Prostate gland (tissue), 2 donors: ENCODE measurements around the gene AP5B1. TPM values are rescaled to one million over a fixed set of nuclear protein-coding genes. Genes with fewer than 3 reads are reported as not detected.

Experiments
- DNase-seq: peaks from one replicate; pipeline ENCODE4 v3.0.0-alpha.2; 2019; ENCODE audit warnings: low spot score
- H3K27ac ChIP-seq, 2 donors: fragments of 200-600 bp; sonication (generic); 2 replicates each; pipeline ENCODE4 v1.5.1; 2017 to 2019
- H3K27me3 ChIP-seq: fragments of 200-600 bp; sonication (generic); replicated peaks from 2 replicates; pipeline ENCODE4 v1.5.1; 2019; ENCODE audit not compliant: insufficient read depth
- H3K36me3 ChIP-seq, 2 donors: fragments of 200-600 bp; sonication (generic); 1 replicate in 1 of 2; 2 replicates in 1 of 2; pipeline versions ENCODE4 v1.5.1 to v1.8.1; 2017 to 2019
- H3K4me1 ChIP-seq: fragments of 200-600 bp; sonication (generic); replicated peaks from 2 replicates; pipeline ENCODE4 v1.5.1; 2019
- H3K4me3 ChIP-seq, 2 donors: fragments of 200-600 bp; sonication (generic); 2 replicates each; pipeline ENCODE4 v1.5.1; 2017 to 2019
- H3K9me3 ChIP-seq: fragments of 200-600 bp; sonication (generic); 2 replicates; pipeline ENCODE4 v1.5.1; 2017
- POLR2A ChIP-seq: fragments of 450-650 bp; IDR thresholded peaks from one replicate; pipeline ENCODE4 v1.6.1; 2016; ENCODE audit warnings: antibody characterized with exemption, mild to moderate bottlenecking
- POLR2AphosphoS5 ChIP-seq: sonication (generic); formaldehyde crosslinking; IDR thresholded peaks from one replicate; pipeline ENCODE4 v1.6.1; 2017; ENCODE audit warnings: antibody characterized with exemption
- WGBS: methylation state at CpG from one replicate; pipeline ENCODE4 v1.1.5; 2018; 5-methylcytosine and 5-hydroxymethylcytosine counted together
- intact Hi-C: fragments of 100-400 bp; cut with DNase I; formaldehyde crosslinking; loops from one replicate; pipeline ENCODE4 v1.14.2; 2022
- total RNA-seq, 2 donors: library from RNA; depleted of rRNA; stranded (reverse); fragments of >200 nt; gene quantifications; one replicate each; pipeline ENCODE4 v1.1.0, GENCODE V29; 2016
- TF ChIP-seq, protein P1 (sequence below), 4 experiments: fragments of 200-600 bp in 2 of 4; fragments of 450-650 bp in 2 of 4; sonication (generic) in 2 of 4; IDR thresholded peaks; 1 replicate in 3 of 4; 2 replicates in 1 of 4; pipeline ENCODE4 v1.5.1; 2016 to 2019; ENCODE audit warnings: antibody characterized with exemption in 4 of 4, mild to moderate bottlenecking in 2 of 4, moderate library complexity in 2 of 4

AP5B1 gene
- total RNA-seq, 2 donors from 2014 or later = 15.4 to 18.8 TPM

DNA sequence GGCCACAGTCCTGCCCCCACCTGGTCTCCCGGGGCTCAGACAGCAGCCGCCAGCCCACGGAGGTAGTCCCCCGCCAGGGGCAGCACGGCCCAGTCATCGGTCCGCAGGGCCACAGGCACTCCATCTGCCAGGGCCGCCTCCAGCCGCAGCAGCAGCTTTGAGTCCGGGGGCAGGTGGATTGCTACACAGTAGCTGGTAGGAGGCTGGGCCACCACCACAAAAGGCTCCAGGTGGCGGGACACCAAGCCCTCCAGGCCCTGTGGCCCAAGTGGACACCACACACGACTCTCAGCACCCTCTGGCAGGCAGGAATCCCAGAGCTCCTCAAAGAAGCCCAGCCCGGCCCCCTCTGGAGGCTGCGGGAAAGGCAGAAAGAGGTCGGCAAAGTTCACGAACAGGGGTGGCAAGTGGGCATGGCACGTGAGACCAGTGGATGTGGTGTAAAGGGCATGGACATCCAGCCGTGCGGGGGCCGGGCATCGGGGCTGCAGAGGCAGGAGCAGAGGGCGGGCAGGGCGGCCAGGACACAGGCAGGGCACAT lies 2.9 kb downstream of the AP5B1 start:
- intact Hi-C loops = loop anchor here (10.0 kb wide), 1 partner anchor 153 kb away; no protein-coding TSS in a partner anchor
- Histone ChIP-seq H3K36me3 (peaks cover 0 to 7% of the 10 kb centered on the region in 2 donors), H3K4me1 (peaks cover 13% of the 10 kb centered on the region), H3K9me3 (no peaks in the 10 kb centered on the region), H3K27me3 (no peaks in the 10 kb centered on the region), H3K4me3 (no peak overlapping the region), H3K27ac (no peak overlapping the region)
- DNase-seq = no peak
- WGBS = 87% methylated on average over 23 of the region's 23 CpGs
- TF ChIP-seq POLR2AphosphoS5 = no peak
- TF ChIP-seq POLR2A = no peak
- TF ChIP-seq, protein P1, sequence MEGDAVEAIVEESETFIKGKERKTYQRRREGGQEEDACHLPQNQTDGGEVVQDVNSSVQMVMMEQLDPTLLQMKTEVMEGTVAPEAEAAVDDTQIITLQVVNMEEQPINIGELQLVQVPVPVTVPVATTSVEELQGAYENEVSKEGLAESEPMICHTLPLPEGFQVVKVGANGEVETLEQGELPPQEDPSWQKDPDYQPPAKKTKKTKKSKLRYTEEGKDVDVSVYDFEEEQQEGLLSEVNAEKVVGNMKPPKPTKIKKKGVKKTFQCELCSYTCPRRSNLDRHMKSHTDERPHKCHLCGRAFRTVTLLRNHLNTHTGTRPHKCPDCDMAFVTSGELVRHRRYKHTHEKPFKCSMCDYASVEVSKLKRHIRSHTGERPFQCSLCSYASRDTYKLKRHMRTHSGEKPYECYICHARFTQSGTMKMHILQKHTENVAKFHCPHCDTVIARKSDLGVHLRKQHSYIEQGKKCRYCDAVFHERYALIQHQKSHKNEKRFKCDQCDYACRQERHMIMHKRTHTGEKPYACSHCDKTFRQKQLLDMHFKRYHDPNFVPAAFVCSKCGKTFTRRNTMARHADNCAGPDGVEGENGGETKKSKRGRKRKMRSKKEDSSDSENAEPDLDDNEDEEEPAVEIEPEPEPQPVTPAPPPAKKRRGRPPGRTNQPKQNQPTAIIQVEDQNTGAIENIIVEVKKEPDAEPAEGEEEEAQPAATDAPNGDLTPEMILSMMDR (IDR thresholded peaks at IDR 0.05) = no peak

DNA sequence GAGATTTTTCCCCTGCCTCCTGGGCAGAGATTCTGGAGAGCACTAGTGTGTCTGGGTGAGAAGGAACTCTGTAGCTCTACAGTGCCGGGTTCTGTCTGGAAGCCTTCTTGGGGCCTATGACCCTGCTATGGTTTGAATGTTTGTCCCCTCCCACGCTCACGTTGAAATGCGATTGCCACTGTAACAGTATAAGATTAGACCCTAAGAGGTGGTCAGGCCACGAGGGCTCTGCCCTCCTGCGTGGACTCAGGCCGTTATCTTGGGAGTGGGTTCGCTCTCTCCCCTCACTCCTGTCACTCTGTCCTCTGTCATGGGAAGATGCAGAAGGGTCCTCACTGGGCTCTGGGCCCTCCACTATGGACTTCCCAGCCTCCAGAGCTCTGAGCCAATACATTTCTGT lies 3.5 kb downstream of the AP5B1 start:
- no peaks in the 10 kb centered on the region for H3K27me3 ChIP-seq
- no peak overlapping the region for H3K4me3 ChIP-seq
- no peak overlapping the region for H3K27ac ChIP-seq
- no peak for DNase-seq
- no peaks in the 10 kb centered on the region for H3K9me3 ChIP-seq
- H3K36me3 ChIP-seq = peaks cover 0 to 7% of the 10 kb centered on the region in 2 donors
- H3K4me1 ChIP-seq = peaks cover 13% of the 10 kb centered on the region
- WGBS = 78% methylated on average over 8 of the region's 8 CpGs
- TF ChIP-seq POLR2A (no peak), POLR2AphosphoS5 (no peak)
- TF ChIP-seq, protein P1 (IDR thresholded peaks at IDR 0.05) = no peak
- intact Hi-C loops = loop anchor here (10.0 kb wide), 1 partner anchor 152 kb away; no protein-coding TSS in a partner anchor

DNA sequence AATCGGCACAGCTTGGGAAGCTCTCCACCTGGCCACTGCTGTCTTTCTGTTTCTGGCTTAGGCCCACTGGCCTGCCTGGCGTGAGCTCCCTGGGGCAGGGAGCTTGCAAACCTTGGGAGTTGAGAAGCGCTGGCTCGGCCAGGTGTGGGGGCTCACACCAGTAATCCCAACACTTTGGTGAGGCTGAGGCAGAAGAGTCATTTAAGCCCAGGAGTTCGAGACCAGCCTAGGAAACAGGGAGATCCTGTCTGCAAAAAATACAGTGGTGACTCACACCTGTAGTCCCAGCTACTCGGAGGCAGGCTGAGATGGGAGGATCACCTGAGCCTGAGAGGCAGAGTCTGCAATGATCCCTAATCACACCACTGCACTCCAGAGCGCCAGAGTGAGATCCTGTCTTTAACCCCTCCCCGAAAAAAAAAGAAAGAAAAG lies 4.0 kb downstream of the AP5B1 start:
- TF ChIP-seq POLR2AphosphoS5 (no peak), POLR2A (no peak)
- TF ChIP-seq, protein P1 (IDR thresholded peaks at IDR 0.05) = no peak
- WGBS = 81% methylated on average over 8 of the region's 8 CpGs
- intact Hi-C loops = loop anchor here (10.0 kb wide), 1 partner anchor 152 kb away; no protein-coding TSS in a partner anchor
- no peak overlapping the region for H3K4me3 ChIP-seq
- peaks cover 0 to 7% of the 10 kb centered on the region in 2 donors for H3K36me3 ChIP-seq
- H3K27me3 ChIP-seq = no peaks in the 10 kb centered on the region
- H3K4me1 ChIP-seq = peaks cover 11% of the 10 kb centered on the region
- H3K9me3 ChIP-seq = no peaks in the 10 kb centered on the region
- no peak for DNase-seq
- no peak overlapping the region for H3K27ac ChIP-seq

DNA sequence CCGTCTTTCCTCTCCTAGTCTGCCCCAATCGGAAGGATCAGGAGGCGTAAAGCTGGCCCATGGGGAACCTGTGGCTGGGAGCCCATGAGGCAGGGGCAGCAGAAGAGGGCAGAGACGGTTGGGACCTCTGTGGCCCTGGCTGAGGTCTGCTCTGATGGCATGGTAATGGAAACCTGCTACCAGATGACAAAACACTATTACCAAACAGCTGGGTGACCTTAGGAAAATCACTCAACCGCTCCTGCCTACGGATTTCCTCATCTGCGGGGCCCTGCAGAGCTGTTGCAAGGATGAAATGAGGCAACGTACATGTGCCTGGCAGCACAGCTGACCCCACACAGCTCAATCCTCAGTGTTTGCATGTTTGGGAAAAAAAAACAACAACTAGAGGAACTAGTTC lies 4.6 kb downstream of the AP5B1 start:
- no peaks in the 10 kb centered on the region for H3K9me3 ChIP-seq
- no peaks in the 10 kb centered on the region for H3K27me3 ChIP-seq
- H3K4me3 ChIP-seq = no peak overlapping the region
- TF ChIP-seq, protein P1 (IDR thresholded peaks at IDR 0.05) = no peak
- TF ChIP-seq POLR2A = no peak
- TF ChIP-seq POLR2AphosphoS5 = no peak
- no peak for DNase-seq
- WGBS = 81% methylated on average over 8 of the region's 8 CpGs
- H3K4me1 ChIP-seq = peaks cover 7% of the 10 kb centered on the region
- peaks cover 0 to 7% of the 10 kb centered on the region in 2 donors for H3K36me3 ChIP-seq
- H3K27ac ChIP-seq = no peak overlapping the region
- intact Hi-C loops = loop anchor here (10.0 kb wide), 1 partner anchor 151 kb away; no protein-coding TSS in a partner anchor
